H1 (cell line): ENCODE data around the gene RPS13. TPM values are rescaled to one million over a fixed set of nuclear protein-coding genes. Genes with fewer than 3 reads are reported as not detected.

ENCODE experiments used
- CTCF ChIA-PET: fragments of 300-600 bp; sonication (Branson Sonifier 250); formaldehyde crosslinking; loops from one replicate; lab custom pipeline; 2021; ENCODE audit not compliant: partially characterized antibody; lab: Charles Lee
- POLR2A ChIA-PET: fragments of 300-600 bp; sonication (Branson Sonifier 250); formaldehyde crosslinking; loops from one replicate; lab custom pipeline; 2021; ENCODE audit warnings: inconsistent platforms; ENCODE audit not compliant: partially characterized antibody; lab: Charles Lee
- DNase-seq, 2 experiments: peaks; one replicate each; pipeline versions ENCODE4 v3.0.0 to v3.0.0-alpha.2; 2010 to 2022; ENCODE audit warnings: low spot score in 2 of 2, low read depth in 1 of 2, mixed read lengths in 1 of 2
- FAIRE-seq: peaks from 2 replicates; lab custom pipeline; 2011; peaks lifted over from hg19 to GRCh38; lab: Jason Lieb, UNC
- H2AFZ ChIP-seq: 2 replicates; pipeline ENCODE4 v1.8.1; 2012; ENCODE audit warnings: low read length, inconsistent platforms
- H2AK5ac ChIP-seq: 2 replicates; pipeline ENCODE4 v1.6.1; 2013; ENCODE audit warnings: low read depth, low read length
- H2BK120ac ChIP-seq: replicated peaks from 2 replicates; pipeline ENCODE3; 2013; ENCODE audit warnings: low read depth, low read length, inconsistent platforms
- H2BK12ac ChIP-seq: 2 replicates; pipeline ENCODE4 v1.6.1; 2013; ENCODE audit warnings: low read depth, low read length
- H2BK15ac ChIP-seq: 2 replicates; pipeline ENCODE4 v1.6.1; 2013; ENCODE audit warnings: low read length
- H2BK20ac ChIP-seq: 2 replicates; pipeline ENCODE4 v1.6.1; 2013; ENCODE audit warnings: low read length
- H2BK5ac ChIP-seq: 2 replicates; pipeline ENCODE4 v1.6.1; 2013; ENCODE audit warnings: low read depth, low read length
- H3K14ac ChIP-seq: 2 replicates; pipeline ENCODE4 v1.6.1; 2013; ENCODE audit warnings: inconsistent platforms; ENCODE audit not compliant: insufficient read length
- H3K18ac ChIP-seq: 2 replicates; pipeline ENCODE4 v1.6.1; 2013; ENCODE audit warnings: low read length; ENCODE audit errors: extremely low read depth
- H3K23ac ChIP-seq: 2 replicates; pipeline ENCODE4 v1.6.1; 2013; ENCODE audit warnings: inconsistent platforms; ENCODE audit not compliant: insufficient read length
- H3K23me2 ChIP-seq: 2 replicates; pipeline ENCODE4 v1.6.1; 2013; ENCODE audit warnings: low read depth, low read length
- H3K27ac ChIP-seq: 2 replicates; pipeline ENCODE4 v1.6.1; 2011; ENCODE audit warnings: low read depth, low read length, inconsistent platforms
- H3K27me3 ChIP-seq, 4 experiments: replicated peaks in 1 of 4; 1 replicate in 1 of 4; 2 replicates in 3 of 4; pipeline versions ENCODE4 v1.6.1 to v1.8.1; 2011 to 2013; ENCODE audit warnings: low read length in 3 of 4, mild to moderate bottlenecking in 3 of 4, inconsistent platforms in 2 of 4, mixed read lengths in 2 of 4, moderate library complexity in 1 of 4; ENCODE audit not compliant: control insufficient read depth in 3 of 4, insufficient read depth in 3 of 4; ENCODE audit errors: extremely low read depth in 1 of 4
- H3K36me3 ChIP-seq, 4 experiments: 2 replicates each; pipeline versions ENCODE4 v1.6.1 to v1.8.1; 2011 to 2013; ENCODE audit warnings: mild to moderate bottlenecking in 4 of 4, low read length in 3 of 4, moderate library complexity in 2 of 4, control low read depth in 1 of 4, inconsistent platforms in 1 of 4; ENCODE audit not compliant: insufficient read depth in 4 of 4, control insufficient read depth in 2 of 4
- H3K4ac ChIP-seq: replicated peaks from 2 replicates; pipeline ENCODE3; 2013; ENCODE audit warnings: low read length, low read depth, mixed read lengths, inconsistent platforms; ENCODE audit not compliant: insufficient read length
- H3K4me1 ChIP-seq, 4 experiments: replicated peaks in 1 of 4; 1 replicate in 1 of 4; 2 replicates in 3 of 4; pipeline versions ENCODE4 v1.6.1 to v1.8.1; 2011 to 2013; ENCODE audit warnings: low read length in 3 of 4, inconsistent platforms in 2 of 4, mixed read lengths in 1 of 4; ENCODE audit not compliant: insufficient read depth in 4 of 4, control insufficient read depth in 3 of 4
- H3K4me2 ChIP-seq, 2 experiments: 2 replicates each; pipeline versions ENCODE4 v1.6.1 to v1.8.1; 2011 to 2013; ENCODE audit warnings: low read depth in 2 of 2, low read length in 2 of 2, control low read depth in 1 of 2, inconsistent platforms in 1 of 2, mild to moderate bottlenecking in 1 of 2; ENCODE audit not compliant: insufficient read depth in 1 of 2
- H3K4me3 ChIP-seq, 4 experiments: fragments of 200-600, 300-600 bp in 1 of 4; sonication (generic), shearing (Covaris generic), sonication (Bioruptor Twin) in 1 of 4; 2 replicates each; pipeline versions ENCODE4 v1.5.1 to v1.8.1; 2011 to 2016; ENCODE audit warnings: low read length in 4 of 4, low read depth in 3 of 4, control low read depth in 2 of 4, inconsistent platforms in 2 of 4, mild to moderate bottlenecking in 2 of 4, mixed read lengths in 1 of 4, moderate library complexity in 1 of 4; ENCODE audit not compliant: insufficient read depth in 2 of 4; ENCODE audit errors: extremely low read depth in 1 of 4
- H3K56ac ChIP-seq: replicated peaks from 2 replicates; pipeline ENCODE3; 2013; ENCODE audit warnings: low read depth, mild to moderate bottlenecking, mixed read lengths, low read length, inconsistent platforms; ENCODE audit not compliant: insufficient read length
- H3K79me1 ChIP-seq: 2 replicates; pipeline ENCODE4 v1.6.1; 2013; ENCODE audit warnings: low read depth, low read length, control low read depth
- H3K79me2 ChIP-seq, 2 experiments: 2 replicates each; pipeline versions ENCODE4 v1.6.1 to v1.8.1; 2012 to 2013; ENCODE audit warnings: low read length in 2 of 2, mild to moderate bottlenecking in 2 of 2, inconsistent platforms in 1 of 2; ENCODE audit not compliant: insufficient read depth in 2 of 2, control insufficient read depth in 1 of 2
- H3K9ac ChIP-seq, 4 experiments: replicated peaks in 1 of 4; 1 replicate in 1 of 4; 2 replicates in 3 of 4; pipeline versions ENCODE4 v1.6.1 to v1.8.1; 2011 to 2013; ENCODE audit warnings: low read depth in 3 of 4, low read length in 3 of 4, control low read depth in 2 of 4, mild to moderate bottlenecking in 2 of 4, moderate library complexity in 2 of 4, inconsistent platforms in 1 of 4; ENCODE audit errors: extremely low read depth in 1 of 4
- H3K9me3 ChIP-seq, 2 experiments: 2 replicates each; pipeline versions ENCODE4 v1.6.1 to v1.8.1; 2012 to 2013; ENCODE audit warnings: mild to moderate bottlenecking in 2 of 2, moderate library complexity in 2 of 2, control low read depth in 1 of 2, inconsistent platforms in 1 of 2, low read depth in 1 of 2, low read length in 1 of 2, mixed read lengths in 1 of 2; ENCODE audit not compliant: insufficient read depth in 2 of 2
- H4K20me1 ChIP-seq, 2 experiments: replicated peaks in 1 of 2; 2 replicates each; pipeline versions ENCODE3 to v1.8.1; 2011 to 2013; ENCODE audit warnings: inconsistent platforms in 2 of 2, low read length in 2 of 2, mild to moderate bottlenecking in 1 of 2; ENCODE audit not compliant: insufficient read depth in 2 of 2, control insufficient read depth in 1 of 2
- H4K5ac ChIP-seq: 2 replicates; pipeline ENCODE4 v1.6.1; 2013; ENCODE audit warnings: low read length, low read depth, mixed read lengths, inconsistent platforms; ENCODE audit not compliant: insufficient read length
- H4K8ac ChIP-seq: 2 replicates; pipeline ENCODE4 v1.8.0; 2013; ENCODE audit warnings: mild to moderate bottlenecking, moderate library complexity, low read length, inconsistent platforms; ENCODE audit not compliant: insufficient read depth; ENCODE audit errors: extremely low read depth
- H4K91ac ChIP-seq: replicated peaks from 2 replicates; pipeline ENCODE3; 2013; ENCODE audit warnings: low read length, mixed read lengths, inconsistent platforms; ENCODE audit not compliant: insufficient read length
- KDM4A ChIP-seq: IDR thresholded peaks from one replicate; pipeline ENCODE4 v1.7.1; 2012; ENCODE audit warnings: low read depth, mild to moderate bottlenecking, moderate library complexity, low read length, inconsistent platforms; ENCODE audit not compliant: severe bottlenecking
- TCF12 ChIP-seq: IDR thresholded peaks from 2 replicates; pipeline ENCODE4 v1.6.1; 2011; ENCODE audit warnings: low read depth, mild to moderate bottlenecking, low read length
- TEAD4 ChIP-seq: IDR thresholded peaks from 2 replicates; pipeline ENCODE4 v1.6.1; 2012; ENCODE audit warnings: low read depth, low read length, inconsistent platforms, mixed read lengths
- WGBS, 2 experiments: shearing (Covaris generic) in 1 of 2; methylation state at CpG; one replicate each; pipeline versions ENCODE4 v1.1.6 to v1.1.7; 2013 to 2015; ENCODE audit warnings: low lambda C conversion rate in 2 of 2, mixed read lengths in 2 of 2, inconsistent platforms in 1 of 2, low coverage in 1 of 2, missing lambda C conversion rate in 1 of 2; ENCODE audit not compliant: insufficient replicate concordance in 2 of 2, insufficient coverage in 1 of 2, insufficient read length in 1 of 2; ENCODE audit errors: extremely low coverage in 1 of 2, missing lambda C conversion rate in 1 of 2; 5-methylcytosine and 5-hydroxymethylcytosine counted together
- polyA plus RNA-seq, 7 experiments: library from polyadenylated mRNA; depleted of rRNA in 3 of 7; stranded (reverse) in 5 of 7; unstranded in 2 of 7; fragments of >200 nt in 5 of 7; fragments of 200-250 nt in 2 of 7; gene quantifications; 1 replicate in 5 of 7; 2 replicates in 1 of 7; 4 replicates in 1 of 7; pipeline versions ENCODE4 v1.2.1 to v1.2.3, GENCODE V29; 2011 to 2013; ENCODE audit warnings: missing spikeins in 2 of 7, mixed read lengths in 2 of 7
- total RNA-seq: library from RNA; stranded (reverse); fragmentation: NEBNext Ultra II Directional; extraction: Animal tissue kit (Norgen Biotek cat#: 25700); gene quantifications from 2 replicates; pipeline ENCODE4 v1.2.1, GENCODE V29; 2021

Gene RPS13
- total and polyA plus RNA-seq, 2 of the 8 experiments (the other 6 are each of a cell fraction or from before 2014, with no cell fraction given), result 1,336 to 2,270 TPM

DNA sequence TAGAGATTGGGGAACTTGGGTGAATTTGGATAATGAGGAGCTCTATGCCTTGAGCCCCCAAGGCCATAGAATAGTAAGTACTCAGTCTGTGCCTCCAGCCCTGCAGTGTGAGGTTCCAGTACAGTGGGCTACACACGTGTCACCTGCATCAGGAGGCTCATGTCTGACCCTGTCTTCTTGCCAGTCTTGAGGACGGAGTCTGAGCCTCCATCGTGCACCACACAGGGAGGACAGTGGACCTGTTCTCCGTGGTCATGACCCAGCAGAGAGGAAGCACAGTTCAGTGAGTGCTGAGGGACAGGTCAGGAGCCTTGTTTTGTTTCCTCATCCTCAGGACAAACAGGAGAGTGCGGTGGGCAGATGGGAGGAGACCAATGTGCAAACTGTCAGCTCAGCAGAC is 30.8 kb downstream of the RPS13 start:
- Histone ChIP-seq H2BK20ac (no peak overlapping the region), H3K56ac (no peak overlapping the region), H2BK15ac (no peak overlapping the region), H3K79me1 (no peaks in the 10 kb centered on the region), H4K5ac (no peak overlapping the region), H2BK5ac (no peak overlapping the region), H2AFZ (no peak overlapping the region), H2BK12ac (no peak overlapping the region), H3K9me3 (peaks cover 0 to 6% of the 10 kb centered on the region in 2 experiments; a peak in 2 of 4 replicates), H3K4me2 (no peak overlapping the region), H3K9ac (no peak overlapping the region), H4K91ac (no peak overlapping the region), H3K23me2 (no peaks in the 10 kb centered on the region), H3K14ac (no peak overlapping the region), H3K18ac (no peak overlapping the region), H2BK120ac (no peak overlapping the region), H3K4ac (no peak overlapping the region), H2AK5ac (no peak overlapping the region), H3K4me1 (no peaks in the 10 kb centered on the region), H3K36me3 (no peaks in the 10 kb centered on the region), H3K27me3 (no peaks in the 10 kb centered on the region), H3K23ac (no peak overlapping the region), H3K79me2 (no peaks in the 10 kb centered on the region), H3K4me3 (no peak overlapping the region), H4K20me1 (no peaks in the 10 kb centered on the region)
- CTCF ChIA-PET, result interaction anchor here (1.3 to 3.5 kb wide), 5 partner anchors 10 to 245 kb away, joined by 3 to 12 read pairs (median 7); no protein-coding TSS in a partner anchor
- 85% methylated on average over 5 of the region's 5 CpGs; no CpG with 5 or more reads in 1 of the 2 experiments for WGBS, 2 experiments
- DNase-seq (no peak), FAIRE-seq (no peak)
- POLR2A ChIA-PET, result interaction anchor here (0.6 kb wide), 1 partner anchor 37 kb away, joined by 3 read pairs; no protein-coding TSS in a partner anchor
- TF ChIP-seq TEAD4 (no peak), KDM4A (no peak), TCF12 (no peak)
- TF ChIP-seq, all 59 proteins: peak for 0
- no peak overlapping the region for H4K8ac ChIP-seq
- no peak overlapping the region for H3K27ac ChIP-seq
